Thyroid gland (tissue), 4 donors: Measurements from ENCODE around the gene NLGN1.

Source experiments
- POLR2A ChIP-seq, 2 donors: fragments of 450-650 bp; IDR thresholded peaks; one replicate each; pipeline ENCODE4 v1.6.1; 2017; ENCODE audit warnings: antibody characterized with exemption in 2 of 2, mild to moderate bottlenecking in 2 of 2, moderate library complexity in 1 of 2
- TF ChIP-seq, protein P1 (sequence below), 6 experiments: fragments of 200-600 bp in 3 of 6; fragments of 450-650 bp in 3 of 6; sonication (generic) in 3 of 6; IDR thresholded peaks; one replicate each; pipeline ENCODE4 v1.5.1; 2016 to 2019; ENCODE audit warnings: antibody characterized with exemption in 6 of 6, mild to moderate bottlenecking in 2 of 6, inconsistent platforms in 1 of 6, moderate library complexity in 1 of 6

DNA sequence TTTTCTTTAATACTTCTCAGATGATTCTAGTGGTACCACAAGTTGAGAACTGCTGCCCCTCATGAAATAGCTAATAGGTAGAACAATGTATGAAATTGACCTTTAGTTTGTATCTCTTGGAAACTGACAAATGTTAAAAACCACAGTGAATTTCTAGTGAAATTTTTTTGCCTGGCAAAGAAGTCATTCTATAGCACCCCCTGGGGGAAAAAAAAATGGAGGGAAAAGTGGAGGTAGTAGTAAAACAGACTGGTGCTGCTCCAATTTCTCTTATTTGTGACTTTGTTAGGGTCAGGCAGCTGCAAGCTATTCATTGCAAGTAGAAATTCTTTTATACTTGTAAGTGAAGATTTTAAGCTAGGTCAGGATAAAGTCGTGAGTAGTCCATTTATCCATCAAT lies 605.0 kb downstream of the NLGN1 start:
- TF ChIP-seq, protein P1, sequence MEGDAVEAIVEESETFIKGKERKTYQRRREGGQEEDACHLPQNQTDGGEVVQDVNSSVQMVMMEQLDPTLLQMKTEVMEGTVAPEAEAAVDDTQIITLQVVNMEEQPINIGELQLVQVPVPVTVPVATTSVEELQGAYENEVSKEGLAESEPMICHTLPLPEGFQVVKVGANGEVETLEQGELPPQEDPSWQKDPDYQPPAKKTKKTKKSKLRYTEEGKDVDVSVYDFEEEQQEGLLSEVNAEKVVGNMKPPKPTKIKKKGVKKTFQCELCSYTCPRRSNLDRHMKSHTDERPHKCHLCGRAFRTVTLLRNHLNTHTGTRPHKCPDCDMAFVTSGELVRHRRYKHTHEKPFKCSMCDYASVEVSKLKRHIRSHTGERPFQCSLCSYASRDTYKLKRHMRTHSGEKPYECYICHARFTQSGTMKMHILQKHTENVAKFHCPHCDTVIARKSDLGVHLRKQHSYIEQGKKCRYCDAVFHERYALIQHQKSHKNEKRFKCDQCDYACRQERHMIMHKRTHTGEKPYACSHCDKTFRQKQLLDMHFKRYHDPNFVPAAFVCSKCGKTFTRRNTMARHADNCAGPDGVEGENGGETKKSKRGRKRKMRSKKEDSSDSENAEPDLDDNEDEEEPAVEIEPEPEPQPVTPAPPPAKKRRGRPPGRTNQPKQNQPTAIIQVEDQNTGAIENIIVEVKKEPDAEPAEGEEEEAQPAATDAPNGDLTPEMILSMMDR (IDR thresholded peaks at IDR 0.05) = no peak
- TF ChIP-seq POLR2A (IDR thresholded peaks at IDR 0.05) = no peak
